Thyroid gland (tissue), 4 donors: ENCODE measurements around the gene COX7B2.

Source experiments
- POLR2A ChIP-seq, 2 donors: fragments of 450-650 bp; IDR thresholded peaks; one replicate each; pipeline ENCODE4 v1.6.1; 2017; ENCODE audit warnings: antibody characterized with exemption in 2 of 2, mild to moderate bottlenecking in 2 of 2, moderate library complexity in 1 of 2
- TF ChIP-seq, protein P1 (sequence below), 6 experiments: fragments of 200-600 bp in 3 of 6; fragments of 450-650 bp in 3 of 6; sonication (generic) in 3 of 6; IDR thresholded peaks; one replicate each; pipeline ENCODE4 v1.5.1; 2016 to 2019; ENCODE audit warnings: antibody characterized with exemption in 6 of 6, mild to moderate bottlenecking in 2 of 6, inconsistent platforms in 1 of 6, moderate library complexity in 1 of 6

DNA sequence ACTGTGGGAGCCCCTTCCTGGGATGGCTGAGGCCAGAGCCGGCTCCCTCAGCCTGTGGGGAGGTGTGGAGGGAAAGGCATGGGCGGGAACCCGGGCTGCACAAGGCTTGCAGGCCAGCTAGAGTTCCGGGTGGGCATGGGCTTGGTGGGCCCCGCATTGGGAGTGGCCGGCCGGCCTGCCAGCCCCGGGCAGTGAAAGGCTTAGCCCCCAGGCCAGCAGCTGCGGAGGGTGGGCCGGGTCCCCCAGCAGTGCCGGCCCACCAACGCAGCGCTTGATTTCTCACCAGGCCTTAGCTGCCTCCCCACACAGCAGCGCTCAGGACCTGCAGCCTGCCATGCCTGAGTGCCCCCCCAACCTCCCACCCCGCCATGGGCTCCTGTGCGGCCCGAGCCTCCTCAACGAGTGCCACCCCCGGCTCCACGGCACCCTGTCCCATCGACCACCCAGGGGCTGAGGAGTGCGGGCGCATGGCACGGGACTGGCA lies 78.0 kb downstream of the COX7B2 start:
- TF ChIP-seq, protein P1, sequence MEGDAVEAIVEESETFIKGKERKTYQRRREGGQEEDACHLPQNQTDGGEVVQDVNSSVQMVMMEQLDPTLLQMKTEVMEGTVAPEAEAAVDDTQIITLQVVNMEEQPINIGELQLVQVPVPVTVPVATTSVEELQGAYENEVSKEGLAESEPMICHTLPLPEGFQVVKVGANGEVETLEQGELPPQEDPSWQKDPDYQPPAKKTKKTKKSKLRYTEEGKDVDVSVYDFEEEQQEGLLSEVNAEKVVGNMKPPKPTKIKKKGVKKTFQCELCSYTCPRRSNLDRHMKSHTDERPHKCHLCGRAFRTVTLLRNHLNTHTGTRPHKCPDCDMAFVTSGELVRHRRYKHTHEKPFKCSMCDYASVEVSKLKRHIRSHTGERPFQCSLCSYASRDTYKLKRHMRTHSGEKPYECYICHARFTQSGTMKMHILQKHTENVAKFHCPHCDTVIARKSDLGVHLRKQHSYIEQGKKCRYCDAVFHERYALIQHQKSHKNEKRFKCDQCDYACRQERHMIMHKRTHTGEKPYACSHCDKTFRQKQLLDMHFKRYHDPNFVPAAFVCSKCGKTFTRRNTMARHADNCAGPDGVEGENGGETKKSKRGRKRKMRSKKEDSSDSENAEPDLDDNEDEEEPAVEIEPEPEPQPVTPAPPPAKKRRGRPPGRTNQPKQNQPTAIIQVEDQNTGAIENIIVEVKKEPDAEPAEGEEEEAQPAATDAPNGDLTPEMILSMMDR (IDR thresholded peaks at IDR 0.05), result no peak
- no peak for TF ChIP-seq POLR2A (IDR thresholded peaks at IDR 0.05)
